Neural cell (in vitro differentiated cells): ENCODE results near the gene ST14.

Source experiments
- CTCF ChIP-seq: fragments of 450-650 bp; IDR thresholded peaks from 2 replicates; pipeline ENCODE4 v1.5.1; 2014; ENCODE audit warnings: antibody characterized with exemption, mild to moderate bottlenecking, moderate library complexity; ENCODE audit not compliant: poor library complexity, severe bottlenecking
- RAD21 ChIP-seq: fragments of 450-650 bp; conservative IDR thresholded peaks from 2 replicates; pipeline ENCODE4 v1.6.1; 2014; ENCODE audit warnings: antibody characterized with exemption, mild to moderate bottlenecking, moderate library complexity

- TF ChIP-seq RAD21 (no peak), CTCF (no peak)
Measured at GRCh38 chr11:130162733-130163132, 3.2 kb downstream of the ST14 start.
